Activated gamma-delta T cell treated with anti-CD3 and anti-CD28 coated beads, Interleukin-2, amount 50 U/mL, for 16 hours (primary cell): ENCODE data around the gene TBC1D13.
A peak's percentile ranks its signal among the peaks of the same experiment; 100 is the strongest.
"Not testable (repeated sequence)": the region's sequence is repeated elsewhere in the genome, so short reads cannot be mapped to it uniquely, and the experiment has no call there.

Experiments used
- DNase-seq: peaks from one replicate; pipeline ENCODE4 v3.0.0-alpha.2; 2020; ENCODE audit warnings: low read depth

The TBC1D13 gene

DNA sequence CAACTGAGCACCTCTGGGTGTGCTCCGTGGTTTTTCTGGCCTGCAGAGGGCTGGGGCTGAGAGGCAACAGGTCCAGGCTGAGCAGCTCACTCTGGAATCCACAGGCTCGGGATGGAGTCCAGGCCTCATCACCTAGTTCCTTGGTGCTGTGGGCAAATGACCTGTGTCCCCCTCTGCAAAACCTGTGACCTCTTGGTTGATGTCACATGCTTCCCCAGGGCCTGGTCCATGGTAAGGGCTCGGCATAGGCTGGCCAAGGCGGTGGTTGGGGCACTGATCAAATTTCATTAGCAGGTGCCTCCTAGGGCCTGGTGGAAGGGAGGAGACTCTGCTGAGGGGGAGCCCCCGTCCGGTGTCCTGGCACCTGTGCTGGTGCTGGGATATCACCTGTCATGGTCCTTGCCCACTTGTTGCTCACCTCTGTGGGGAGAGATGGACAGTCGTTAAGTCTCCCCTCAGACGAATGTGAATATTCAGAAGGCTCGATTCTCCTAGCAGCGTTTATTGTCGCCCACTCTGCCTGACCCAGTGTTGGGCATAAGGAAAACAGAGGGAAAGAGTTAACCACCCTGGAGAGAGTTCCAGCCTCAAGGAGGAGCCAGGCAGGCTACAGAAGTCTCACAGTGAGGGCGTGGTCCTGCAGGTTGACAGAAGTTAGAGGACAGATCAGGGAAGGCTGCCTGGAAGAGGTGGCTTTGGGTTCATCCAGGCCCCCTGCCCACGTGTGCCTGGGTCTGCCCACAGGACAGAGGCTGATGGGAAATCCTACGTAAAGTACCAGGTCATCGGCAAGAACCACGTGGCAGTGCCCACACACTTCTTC lies 34.7 kb downstream of the TBC1D13 start:
- no peak for DNase-seq

DNA sequence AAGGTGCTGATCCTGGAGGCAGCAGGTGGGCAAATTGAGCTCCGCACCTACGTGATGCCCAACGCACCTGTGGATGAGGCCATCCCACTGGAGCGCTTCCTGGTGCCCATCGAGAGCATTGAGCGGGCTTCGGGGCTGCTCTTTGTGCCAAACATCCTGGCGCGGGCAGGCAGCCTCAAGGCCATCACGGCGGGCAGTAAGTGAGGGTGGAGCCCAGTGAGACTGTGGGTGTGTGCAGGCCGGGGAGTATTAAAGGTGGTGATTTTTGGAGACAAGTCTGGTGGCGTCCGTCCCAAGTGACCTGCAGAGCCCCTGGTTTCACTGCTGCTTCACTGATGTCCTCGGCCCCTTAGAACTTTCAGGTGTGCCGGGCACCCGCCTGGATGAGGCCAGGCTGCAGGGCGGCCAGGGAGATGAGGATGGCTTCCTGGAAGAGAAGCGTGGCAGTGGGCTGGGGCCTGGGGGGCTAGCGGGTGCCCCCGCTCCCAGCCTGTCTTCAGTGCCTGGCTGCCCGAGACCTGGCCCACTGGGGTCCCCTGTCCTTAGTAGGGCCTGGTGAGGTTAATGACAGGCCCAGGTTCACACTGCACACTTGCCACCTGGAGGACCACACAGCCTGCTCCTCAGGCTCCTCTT lies 35.5 kb downstream of the TBC1D13 start:
- no peak for DNase-seq

DNA sequence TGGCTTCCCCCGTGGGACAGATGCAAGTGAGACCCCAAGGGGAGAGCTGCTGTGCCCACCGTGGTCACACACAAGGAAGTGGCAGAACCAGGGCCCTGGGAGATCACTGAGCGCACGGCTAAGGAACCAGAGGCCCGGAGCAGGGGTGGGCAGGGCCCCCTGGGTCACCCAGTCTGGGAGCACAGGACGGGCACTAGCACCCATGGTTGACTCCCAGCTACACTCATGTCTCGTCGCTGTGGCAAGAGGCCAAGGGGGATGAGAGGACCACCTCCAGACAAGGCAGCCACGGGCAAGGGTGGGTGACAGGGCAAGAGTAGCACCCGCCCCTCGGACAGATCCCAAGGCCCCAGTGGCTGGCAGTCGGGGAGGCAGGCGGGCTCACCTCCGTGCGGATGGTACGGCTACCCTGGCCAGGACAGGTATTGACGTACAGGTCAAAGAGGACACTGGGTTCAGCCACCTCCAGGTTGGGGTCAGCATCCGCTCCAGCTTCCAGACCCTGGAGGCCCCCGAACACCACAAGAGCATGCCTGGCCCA lies 36.4 kb downstream of the TBC1D13 start:
- DNase-seq, result no peak

DNA sequence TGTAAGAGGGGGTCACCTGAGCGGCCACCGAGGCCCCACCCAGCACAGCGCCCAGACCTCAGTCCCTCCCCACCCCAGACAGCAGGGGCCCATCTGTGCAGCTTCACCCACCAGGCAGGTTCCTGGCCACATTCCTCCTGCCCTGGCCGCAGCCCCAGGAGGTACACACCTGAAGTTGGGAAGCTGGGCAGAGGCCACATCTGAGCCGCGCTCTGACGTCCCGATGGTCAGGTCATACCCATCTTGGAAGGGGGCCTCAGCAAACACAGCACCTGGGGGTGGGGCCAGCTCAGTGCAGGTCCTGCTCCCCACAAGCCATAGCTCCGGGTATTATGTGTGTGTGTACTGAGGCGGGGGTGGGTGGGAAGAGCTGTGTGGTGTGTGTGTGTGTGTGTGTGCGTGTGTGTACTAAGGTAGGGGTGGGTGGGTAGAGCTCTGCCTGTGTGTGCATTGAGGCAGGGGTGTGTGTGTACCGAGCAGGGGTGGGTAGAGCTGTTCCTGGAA lies 36.9 kb downstream of the TBC1D13 start:
- no peak for DNase-seq

DNA sequence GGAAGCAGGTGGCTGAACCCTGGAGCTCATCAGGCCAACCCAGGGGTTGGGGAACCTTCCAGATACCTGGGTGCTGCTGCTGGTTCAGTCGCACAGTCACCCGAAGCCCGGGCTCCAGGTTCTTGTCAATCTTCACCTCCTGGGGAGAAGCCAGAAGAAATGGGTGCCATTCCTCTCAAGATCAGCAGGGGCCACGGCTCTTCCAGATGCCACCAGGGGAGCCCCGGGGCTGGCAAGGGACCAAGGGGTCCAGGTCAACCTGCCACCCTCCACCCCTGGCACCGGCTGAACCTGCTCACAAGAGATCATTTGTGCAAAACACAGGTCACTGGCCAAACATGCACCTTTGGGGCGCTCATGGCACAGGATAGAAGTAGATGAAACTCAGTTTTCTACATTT lies 37.9 kb downstream of the TBC1D13 start:
- DNase-seq, result no peak

DNA sequence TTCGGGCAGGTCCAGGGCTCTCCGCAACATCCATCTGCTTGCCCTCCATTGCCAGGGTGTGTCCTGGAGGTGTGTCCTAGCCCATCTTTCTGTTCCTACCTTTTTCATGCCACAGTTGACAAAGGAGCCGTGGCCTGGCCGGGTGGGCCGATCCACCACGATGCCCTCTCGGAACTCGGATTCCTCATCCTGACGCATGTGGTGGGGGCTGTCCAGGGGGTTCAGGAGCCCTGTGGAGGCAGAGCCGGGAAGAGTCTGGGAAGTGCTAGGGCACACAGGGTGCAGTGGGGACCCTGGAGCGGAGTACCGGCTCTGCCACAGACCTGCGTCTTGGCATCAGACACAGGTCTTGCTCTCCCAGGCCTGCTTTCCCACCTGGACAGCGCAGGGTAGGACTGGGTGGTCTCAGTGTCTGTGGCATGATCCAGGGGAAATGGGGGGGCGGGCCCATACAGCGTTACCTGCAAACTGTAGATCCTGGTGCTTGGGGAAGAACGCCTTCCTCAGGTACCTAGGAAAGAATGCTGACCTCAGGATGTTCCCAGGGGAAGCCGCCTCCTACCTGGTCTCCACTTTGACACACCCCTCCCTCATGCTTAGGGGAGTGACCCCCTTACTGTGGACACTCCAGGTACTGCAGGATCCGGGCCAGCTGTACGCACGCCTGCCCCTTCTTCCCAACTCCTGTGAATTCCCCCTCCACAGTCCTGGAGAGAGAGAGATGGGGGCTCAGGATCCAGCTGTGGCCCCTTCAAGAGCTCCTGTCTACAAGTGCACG lies 39.1 kb downstream of the TBC1D13 start:
- DNase-seq, result no peak

DNA sequence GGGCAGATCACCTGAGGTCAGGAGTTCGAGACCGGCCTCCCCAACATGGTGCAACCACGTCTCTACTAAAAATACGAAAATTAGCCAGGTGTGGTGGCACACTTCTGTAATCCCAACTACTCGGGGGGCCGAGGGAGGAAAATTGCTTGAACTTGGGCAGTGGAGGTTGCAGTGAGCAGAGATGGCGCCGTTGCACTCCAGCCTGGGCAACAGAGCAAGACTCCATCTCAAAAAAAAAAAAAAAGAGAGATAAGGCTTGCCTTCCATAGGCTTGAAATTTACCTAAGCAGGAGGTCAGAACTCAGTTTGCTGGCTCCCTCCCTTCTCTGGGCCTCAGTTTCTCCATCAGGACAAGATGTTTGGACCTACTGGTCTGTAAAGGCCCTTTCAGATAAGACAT lies 41.2 kb downstream of the TBC1D13 start:
- no peak for DNase-seq

DNA sequence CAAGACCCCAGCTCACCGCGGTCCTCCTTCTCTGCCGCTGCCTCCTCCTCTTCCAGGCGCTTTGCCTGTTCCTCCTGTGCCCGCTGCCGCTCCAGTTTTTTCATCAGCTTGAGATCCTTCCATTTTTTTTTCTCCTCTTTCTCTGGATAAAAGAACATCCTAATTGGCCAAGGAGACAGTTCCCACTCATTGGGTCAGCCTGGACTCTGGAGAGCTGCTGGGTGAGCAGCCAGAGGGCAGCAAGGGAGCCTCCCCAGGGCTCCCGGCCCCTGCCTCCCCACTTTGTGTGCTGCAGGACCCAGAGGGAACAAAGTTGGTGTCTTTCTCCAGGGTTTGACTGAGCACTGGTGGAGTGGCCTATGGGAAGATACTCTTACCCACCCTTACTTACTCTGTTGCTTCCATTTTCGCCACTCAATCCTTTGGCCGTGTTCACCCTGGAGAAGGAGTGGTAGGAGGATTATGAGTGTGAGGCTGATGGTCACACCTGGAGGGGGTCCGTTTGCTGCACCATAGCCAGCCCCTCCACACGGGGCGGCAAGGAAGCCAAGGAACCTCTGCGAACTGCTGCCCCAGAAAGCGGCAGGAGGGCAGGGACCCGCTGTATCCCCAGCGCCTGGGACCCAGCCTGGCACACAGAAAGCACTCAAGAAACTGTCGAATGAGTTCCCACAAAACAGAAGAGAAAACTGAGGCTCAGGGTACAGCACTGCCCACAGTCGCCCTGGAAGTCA lies 41.8 kb downstream of the TBC1D13 start:
- no peak for DNase-seq

DNA sequence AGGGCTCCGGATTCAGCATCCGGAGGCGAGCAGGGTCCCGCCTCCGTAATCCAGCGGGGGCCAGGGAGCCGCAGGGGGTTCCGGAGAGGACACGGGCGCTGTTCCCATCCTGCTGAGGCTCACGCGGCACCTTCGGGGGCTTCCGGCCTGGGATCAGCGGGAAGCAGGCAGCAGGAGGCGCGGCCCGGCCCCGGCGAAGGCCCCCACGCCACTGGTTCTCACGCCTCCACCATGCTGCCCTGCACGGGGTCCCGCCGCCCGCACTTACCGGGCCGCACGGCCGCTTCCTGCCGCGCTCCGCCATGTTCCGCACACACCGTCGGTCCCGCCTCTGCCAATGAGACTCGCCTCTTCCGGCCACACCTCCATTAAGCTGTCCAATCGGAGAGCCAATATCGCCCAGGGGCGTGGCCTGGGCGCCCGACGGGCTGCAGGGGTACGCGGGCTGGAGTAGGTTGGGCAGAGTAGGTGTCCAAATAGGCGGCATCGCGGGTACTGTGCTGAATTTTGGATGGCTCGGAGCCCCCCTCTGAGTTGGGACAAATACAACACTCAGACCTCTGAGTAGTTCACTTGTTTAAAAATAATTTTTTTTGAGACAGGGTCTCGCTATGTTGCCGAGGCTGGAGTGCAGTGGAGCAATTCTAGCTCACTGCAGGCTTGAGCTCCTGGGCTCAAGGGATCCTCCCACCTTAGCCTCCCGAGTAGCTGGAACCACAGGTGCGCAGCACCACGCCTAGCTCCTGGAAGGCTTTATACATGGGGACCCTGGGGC lies 42.6 kb downstream of the TBC1D13 start, which contains the start of gene SPOUT1:
TSS of gene SPOUT1 (minus strand) at position 318 of the 775 bp plus-strand sequence. CDS start at position 304, 14 bp downstream.
- peak; percentile 89 for DNase-seq

DNA sequence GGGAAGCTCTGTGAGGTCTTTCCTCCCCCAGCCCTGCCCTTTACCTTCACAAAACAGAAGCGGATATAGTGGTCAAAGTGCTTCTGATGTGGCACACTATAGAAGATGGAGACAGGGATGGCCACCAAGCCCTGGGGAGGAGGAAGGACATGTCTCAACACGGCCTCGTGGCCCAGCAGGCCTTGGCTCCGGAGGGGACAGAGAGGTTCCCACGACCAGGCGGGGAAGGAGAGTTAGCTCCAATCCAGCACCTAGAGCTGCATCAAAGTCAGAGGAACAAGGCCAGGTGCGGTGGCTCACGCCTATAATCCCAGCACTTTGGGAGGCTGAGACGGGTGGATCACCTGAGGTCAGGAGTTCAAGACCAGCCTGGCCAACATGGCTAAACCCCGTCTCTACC lies 46.6 kb downstream of the TBC1D13 start:
- DNase-seq, result no peak

DNA sequence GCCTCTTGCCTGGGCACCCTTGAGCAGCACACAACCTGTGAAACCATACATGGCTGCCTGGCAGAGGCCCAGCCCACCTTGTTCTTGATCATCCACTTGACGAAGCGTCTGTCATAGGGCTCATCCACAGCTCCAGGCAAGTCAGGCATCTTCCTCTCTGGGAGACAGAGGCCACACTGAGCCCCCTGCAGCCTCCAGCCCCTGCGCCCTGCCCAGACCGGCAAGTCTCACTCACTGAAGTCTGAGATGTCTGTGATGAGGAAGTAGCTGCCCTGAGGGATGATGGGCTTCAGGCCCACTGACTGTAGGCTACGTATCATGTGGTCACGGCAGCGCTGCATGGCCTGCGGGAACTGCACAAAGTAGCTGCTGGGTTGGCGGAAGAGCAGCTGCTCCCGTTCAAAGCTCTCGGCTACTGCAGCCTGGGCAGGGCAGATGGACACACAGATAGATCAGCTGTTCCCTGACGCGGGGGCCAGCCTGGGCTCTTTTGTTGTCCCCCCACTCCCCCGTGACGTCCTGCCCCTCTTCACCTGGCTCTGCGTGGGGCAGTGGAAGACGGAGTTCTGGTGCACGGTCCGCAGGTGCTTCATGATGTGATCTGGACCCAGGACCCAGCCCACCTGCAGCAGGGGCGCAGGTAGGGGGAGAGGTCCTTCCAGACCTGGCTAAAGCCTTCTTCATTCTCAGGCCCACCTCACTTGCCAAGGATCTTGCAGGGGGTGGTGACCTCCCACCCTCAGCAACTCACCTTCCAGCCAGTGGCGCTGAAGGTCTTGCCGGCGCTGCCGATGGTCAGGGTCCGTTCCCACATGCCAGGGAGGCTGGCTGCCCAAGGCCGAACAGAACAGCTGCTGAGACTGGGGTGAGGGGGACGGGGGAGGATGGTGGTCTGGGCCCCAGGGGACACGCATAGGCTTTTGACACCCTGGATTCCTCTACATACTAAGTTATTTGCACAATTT lies 48.5 kb downstream of the TBC1D13 start:
- no peak for DNase-seq

DNA sequence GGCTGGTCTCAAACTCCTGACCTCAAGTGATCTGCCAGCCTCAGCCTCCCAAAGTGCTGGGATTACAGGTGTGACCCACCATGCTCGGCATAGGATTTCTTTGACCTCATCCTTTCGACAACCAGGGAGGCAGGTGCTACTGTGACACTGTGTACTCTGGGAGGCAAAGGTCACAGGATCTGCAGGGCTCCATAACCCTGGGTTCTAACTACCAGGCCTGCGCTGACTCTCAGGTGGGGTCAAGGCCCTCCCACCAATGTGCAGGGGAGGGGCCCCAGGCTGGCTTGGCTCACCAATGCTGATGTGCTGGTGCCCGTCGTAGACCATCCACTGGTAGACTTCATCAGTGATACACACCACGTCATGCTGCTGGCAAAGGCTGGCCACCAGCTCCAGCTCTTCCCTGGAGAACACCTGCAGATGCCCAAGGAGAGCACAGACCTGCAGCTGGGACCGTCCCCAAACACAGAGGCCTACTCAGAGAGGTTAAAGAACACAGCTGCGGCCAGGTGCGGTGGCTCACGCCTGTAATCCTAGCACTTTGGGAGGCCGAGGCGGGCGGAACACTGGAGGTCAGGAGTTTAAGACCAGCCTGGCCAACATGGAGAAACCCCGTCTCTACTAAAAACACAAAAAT lies 49.6 kb downstream of the TBC1D13 start:
- no peak for DNase-seq

DNA sequence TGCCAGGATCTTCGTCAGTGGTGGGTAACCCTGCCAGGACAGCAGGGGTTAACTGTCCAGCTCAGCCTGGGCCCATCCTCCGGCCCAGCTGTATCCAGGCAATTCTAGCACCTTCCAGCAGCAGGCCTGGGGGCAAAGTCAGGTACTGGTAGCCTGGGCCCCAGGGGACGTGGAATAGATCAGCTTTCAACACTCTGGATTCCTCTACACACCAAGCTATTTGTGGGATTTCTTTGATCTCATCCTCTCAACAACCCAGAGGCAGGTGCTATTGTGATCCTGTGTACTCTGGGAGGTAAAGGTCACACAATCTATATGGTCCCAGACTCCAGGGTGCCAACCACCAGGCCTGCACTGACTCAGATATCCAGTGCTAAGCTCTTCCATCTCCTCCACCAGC lies 51.3 kb downstream of the TBC1D13 start:
- DNase-seq, result no peak

DNA sequence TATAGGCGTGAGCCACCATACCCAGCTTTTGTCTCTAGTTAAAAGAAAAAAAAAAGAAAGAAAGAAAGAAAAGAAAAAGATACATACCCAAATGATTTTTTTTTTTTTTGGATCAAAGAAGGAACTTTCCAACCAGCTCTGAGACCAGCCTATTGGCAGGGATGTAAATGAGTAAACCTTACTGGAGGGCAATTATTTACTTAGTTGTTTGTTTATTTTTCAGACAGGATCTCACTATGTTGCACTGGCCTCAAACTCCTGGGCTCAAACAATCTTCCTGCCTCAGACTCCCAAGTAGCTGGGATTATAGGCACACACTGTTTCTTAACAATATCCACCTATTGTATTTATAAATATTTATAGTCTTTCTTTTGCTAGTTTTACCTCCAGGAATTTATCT lies 53.5 kb downstream of the TBC1D13 start:
- DNase-seq, result no peak

DNA sequence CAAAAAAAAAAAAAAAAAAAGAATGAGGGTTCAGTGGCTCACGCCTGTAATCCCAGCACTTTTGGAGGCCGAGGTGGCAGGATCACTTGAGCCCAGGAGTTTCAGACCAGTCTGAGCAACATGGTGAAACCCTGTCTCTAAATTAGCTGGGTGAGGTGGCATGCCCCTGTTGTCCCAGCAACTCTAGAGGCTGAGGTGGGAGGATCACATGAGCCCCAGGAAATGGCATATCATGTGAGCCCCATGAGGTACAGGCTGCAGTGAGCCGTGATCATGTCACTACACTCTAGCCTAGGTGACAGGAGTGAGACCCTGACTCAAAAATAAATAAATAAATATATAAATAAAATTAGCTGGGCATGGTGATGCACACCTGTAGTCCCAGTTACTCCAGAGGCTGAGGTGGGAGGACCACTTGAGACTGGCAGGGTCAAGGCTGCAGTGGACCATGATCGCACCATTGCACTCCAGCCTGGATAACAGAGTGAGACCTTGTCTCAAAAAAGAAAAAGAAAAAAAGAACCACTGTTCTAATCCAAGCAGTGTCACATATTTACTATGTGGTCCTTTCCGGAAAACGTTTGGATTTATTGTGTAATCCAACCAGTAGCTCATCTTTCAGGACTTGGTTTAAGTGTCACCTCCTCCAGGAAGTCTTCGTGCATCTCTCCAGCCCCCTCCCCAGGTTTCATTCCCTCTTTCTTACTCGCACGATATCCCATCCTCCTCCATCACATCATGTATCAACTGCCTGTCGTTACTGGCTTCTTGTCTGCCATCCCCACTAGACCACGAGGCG lies 54.8 kb downstream of the TBC1D13 start:
- DNase-seq, result no peak

DNA sequence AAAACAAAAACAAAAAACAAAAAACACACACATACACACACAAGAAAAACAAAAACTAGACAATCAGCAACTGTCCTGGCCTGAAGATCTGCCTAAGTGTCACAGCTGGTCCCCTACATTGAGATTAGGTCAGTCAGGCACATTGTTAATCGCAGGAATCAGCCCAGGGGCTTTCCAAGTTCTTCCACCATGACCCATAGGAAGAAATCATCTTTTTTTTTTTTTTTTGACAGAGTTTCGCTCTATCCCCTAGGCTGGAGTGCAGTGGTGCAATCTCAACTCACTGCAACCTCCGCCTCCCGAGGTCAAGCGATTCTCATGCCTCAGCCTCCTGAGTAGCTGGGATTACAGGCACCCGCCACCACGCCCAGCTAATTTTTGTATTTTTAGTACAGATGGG lies 56.1 kb downstream of the TBC1D13 start:
- not testable (repeated sequence) for DNase-seq

DNA sequence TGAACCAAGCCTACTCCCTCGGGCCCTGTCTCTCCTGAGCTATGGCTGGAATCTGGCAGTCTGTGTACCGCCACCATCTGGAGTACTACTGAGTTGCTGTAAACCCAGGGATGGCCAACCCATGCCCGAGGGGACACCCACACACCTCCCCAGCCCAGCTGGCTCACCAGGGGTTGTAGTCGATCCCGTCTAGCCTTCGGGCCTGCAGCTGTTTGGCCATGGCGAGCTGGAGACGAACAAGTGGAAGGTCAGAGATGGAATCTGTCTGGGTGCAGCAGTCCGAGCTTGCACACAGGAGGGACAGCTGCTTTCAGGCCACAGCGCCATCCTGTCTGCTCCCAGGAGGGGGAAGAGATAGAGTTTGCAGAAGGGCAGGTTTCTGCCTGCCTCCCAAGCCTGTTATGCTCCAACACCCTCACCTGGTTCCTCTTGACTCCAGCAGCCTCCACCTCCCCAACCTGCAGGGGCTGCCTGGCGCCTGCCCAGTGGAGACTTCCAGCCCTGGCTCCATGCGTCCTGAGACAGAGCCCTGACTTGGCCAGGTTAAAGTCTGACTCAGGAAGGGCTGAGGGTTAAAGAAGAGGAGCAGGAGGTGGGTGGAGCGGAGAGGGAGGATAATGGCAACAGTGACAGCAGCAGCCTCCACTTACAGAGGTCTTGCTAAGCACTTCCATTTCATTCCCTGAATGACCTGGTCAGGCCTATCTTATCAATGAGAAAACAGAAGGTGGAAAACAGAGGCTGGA lies 58.3 kb downstream of the TBC1D13 start:
- no peak for DNase-seq

DNA sequence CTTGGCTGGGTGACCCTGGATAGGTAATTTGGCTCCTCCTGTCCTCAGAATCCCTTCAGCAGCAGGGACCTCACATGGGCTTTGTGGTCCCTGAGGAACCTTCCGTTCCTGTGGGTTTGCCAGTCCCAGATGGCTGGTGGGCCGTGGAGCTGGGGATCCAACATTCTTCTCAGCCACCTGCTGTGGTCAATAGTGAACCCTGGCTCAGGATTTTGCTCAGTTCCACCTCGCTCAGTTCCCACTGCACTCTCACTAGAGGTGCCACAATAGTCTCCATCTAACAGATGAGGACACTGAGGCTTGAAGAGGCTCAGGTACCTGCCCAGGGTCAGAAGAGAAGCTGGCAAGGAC lies 59.6 kb downstream of the TBC1D13 start:
- no peak for DNase-seq
